Fibroblast of upper back skin (primary cell): ENCODE measurements around the gene GAS2L2.

Source experiments
- DNase-seq: peaks from one replicate; pipeline ENCODE4 v3.0.0-alpha.2; 2013

GAS2L2 gene

DNA sequence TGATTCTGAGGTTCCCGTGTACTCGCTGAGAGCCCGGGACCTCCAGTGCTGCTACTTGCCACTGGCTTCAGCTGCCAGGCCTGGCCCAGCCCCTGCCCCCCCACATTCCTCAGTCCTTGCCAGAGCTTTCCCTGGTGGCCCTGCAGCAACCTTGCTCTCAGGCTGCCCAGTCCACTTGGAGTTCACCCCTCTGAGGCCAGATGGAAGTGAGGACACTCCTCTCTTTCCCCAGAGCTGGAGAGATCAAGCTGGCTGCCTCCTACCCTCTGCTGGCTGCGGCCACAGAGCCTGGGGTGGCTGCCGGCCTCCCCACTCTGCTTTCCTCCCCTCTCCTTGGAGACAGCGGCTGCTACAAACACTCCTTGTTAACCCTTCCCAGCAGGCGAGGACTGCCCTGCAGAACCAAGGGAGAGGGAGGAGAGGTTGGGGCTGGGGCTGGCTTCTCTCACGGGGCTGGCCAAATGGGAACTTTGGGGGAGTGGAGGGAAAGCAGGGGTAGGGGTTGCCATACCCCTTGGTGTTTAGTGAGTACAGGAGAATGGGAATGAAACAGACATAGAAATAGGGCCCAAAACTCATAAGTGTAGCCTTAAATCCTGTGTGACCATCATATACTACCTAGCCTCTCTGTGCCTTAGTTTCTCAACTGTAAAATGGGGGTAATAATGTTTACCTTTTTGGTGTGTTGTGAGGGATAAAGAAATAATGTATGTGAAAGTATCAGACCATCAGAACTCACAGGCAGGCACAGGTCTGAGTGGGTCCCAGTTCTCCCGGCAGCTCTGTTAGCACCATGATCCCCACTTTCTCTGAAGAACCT, at the start of gene GAS2L2:
Gene GAS2L2 (minus strand): TSS at position 295 of the 820 bp plus-strand sequence. CDS start 389 bp downstream, outside the sequence.
- no peak for DNase-seq

DNA sequence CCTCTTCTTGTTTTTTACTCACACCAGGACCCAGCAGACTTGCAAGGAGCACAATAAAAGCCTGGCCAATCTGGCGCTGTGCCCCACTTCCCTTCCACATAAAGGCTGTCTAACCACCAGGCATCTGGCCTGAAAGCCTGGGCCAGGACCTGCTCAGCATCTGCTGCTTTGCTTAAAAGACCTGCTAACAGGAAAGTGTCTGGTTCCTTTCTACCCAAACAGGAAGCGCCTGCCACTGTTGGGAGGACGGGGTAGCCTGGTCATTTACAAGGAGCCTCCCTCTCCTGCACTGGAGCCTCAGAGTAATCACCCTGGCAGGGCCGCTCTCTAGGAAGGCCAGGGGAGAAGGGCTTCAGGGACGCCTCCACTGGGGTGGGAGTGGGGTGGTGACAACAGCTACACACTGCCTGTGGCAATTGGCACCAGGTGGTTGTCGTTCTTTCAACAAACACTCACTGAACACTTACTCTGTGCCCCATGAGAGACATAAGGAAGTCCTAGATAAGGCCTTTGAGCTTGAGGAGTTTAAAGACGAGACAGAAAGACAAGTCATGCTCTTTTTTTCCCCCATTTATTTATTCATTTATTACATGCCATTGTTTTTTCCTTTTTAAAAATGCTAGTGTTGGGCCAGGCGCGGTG, 48.7 kb upstream of the GAS2L2 start:
- DNase-seq = peak; percentile 58

DNA sequence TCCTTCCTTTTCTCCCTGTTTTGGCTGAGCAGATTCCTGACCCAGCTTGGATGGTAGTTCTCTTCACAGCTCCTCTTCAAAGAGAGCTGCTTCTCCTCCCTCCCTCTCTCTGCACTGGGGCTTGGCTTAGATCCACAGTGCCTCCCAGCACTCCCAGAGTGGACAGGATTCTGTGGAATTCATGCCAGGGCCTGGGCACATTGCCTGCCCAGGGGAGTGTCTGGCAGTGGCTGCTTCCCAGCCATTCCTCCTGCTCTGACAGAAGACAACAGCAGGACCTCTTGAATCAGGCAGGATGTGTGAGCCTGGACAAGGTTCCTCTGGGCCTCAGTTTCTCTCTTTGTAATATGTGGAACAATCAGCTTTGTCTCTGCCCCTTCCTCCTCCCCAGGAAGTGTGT, 46.9 kb upstream of the GAS2L2 start:
- DNase-seq = peak; percentile 54

DNA sequence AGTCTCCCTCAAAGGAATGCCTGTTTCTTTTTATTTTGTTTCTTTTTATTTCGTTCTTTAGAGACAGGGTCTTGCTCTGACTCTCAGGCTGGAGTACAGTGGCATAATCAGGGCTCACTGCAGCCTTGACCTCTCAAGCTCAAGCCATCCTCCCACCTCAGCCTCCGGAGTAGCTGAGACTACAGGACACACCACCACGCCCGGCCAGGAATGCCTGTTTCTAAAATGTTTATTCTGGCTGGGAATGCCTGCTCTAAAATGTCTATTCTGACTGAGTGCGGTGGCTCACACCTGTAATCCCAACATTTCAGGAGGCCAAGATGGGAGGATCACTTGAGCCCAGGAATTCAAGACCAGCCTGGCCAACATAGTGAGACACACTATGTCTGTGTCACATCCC, 44.9 kb upstream of the GAS2L2 start:
- no peak for DNase-seq

DNA sequence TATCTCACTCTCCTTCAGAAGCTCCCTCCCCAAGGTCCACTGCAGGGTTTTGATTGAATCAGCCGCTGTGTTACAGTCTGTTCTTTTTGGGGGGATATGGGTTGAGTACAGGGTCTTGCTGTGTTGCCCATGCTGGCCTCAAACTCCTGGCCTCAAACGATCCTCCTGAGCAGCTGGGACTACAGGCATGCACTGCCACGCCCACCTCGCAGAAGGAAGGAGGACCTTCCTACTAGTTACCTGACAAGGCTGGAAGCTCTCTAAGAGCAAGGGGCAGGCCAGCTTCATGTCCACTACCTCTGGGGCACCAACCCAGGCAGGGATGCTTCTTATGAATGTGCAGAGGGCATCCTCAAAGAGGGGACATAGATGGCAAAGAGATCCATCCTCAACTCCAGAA, 44.3 kb upstream of the GAS2L2 start:
- no peak for DNase-seq

DNA sequence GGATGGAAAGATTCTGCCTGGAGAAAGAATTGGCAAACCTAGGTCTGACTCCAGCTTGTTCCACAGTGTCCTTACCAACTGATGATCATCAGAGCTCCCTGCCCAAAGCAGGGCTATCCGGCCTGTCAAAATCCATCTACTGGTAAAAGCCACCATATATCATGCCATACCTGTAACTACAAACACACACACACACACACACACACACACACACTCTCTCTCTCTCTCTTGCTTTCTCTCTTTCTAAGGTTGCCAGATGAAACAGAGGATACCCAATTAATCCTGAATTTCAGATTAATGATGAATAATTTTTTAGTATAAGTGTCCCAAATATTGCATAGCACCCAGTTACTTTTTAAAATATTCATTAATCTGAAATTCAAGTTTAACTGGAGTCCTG, 43.9 kb upstream of the GAS2L2 start:
- DNase-seq = no peak

DNA sequence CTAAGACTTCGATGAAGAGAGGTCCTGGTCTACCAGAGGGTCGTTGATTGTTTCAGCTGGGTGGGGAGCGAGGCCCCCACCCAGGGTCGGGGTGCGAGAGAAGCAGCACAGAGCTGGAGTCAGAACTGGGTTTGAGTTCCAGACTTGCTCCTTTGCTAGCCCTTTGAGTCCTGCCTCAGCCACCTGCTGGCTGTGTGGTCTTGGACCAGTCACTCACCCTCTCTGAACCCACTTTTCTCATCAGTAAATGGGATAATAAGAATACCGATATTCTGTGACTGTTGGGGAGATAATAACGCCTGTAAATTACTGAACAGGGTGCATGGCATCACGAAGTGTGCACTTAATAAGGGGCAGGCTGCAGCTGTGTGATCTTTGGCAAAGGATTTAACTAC, 42.8 kb upstream of the GAS2L2 start:
- DNase-seq = no peak

DNA sequence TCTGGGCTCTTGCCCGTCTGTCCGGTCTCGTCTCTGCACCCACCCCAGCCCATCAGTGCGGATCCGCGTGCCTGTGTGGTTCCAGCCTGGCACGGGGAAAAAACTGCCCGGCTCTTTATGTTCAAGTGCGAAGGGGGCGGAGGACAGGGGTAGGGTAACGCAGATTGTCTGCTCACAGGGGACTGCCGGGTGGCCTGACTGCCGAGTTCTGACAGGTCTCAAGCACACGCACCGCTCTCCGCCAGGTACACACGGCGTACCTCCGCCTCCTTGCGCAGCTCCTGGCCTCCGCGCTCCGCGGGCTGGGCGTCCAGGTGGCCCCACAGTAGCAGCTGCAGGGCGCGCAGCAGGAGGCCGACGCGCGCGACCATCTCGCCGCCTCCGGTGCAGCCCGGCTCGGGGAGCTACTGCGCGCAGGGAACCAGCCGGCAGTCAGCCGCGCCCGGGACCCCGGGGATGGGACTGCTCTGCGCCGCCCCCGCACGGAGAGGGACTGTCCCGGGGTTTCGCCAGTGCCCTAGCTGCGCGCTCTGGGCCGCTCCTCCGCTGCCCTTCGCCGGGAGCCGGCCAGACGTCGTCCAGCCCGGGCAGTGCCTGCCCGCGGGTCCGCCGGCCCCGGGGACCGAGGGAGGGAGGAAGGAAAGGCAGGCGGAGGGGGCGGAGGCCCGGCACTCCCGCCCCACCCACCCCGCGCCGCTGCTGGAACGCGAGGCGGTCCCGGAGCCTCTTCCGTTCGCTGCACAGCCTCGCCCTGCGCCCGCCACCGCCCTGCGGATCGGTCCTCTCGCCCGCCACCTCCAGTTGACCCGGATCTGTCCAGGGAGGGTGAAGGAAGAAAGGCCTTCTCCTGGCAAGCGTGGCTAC, 42.2 kb upstream of the GAS2L2 start, which contains the start of gene MMP28:
Gene MMP28 (minus strand): TSS at position 635 of the 864 bp plus-strand sequence. CDS start 264 bp downstream, at position 371.
- DNase-seq = no peak

DNA sequence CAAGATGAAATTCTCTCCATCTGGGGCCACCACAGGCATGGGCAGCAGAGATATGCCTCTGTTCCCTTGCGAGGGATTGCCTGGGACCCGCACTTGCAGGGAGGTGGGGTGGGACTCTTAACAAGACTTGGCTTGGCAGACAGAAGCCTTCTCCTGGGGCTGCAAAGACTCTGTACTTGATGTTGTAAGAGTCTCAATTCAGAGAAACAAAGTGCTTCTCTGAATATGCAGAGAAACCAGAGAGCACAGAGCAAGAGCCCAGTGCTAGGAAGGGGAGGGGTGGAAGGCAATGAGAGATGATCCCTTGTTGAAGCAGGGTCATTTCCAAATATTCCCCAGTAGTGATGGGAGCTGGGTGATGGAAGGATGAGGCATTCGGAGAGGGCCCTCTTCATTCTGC, 40.2 kb upstream of the GAS2L2 start:
- no peak for DNase-seq

DNA sequence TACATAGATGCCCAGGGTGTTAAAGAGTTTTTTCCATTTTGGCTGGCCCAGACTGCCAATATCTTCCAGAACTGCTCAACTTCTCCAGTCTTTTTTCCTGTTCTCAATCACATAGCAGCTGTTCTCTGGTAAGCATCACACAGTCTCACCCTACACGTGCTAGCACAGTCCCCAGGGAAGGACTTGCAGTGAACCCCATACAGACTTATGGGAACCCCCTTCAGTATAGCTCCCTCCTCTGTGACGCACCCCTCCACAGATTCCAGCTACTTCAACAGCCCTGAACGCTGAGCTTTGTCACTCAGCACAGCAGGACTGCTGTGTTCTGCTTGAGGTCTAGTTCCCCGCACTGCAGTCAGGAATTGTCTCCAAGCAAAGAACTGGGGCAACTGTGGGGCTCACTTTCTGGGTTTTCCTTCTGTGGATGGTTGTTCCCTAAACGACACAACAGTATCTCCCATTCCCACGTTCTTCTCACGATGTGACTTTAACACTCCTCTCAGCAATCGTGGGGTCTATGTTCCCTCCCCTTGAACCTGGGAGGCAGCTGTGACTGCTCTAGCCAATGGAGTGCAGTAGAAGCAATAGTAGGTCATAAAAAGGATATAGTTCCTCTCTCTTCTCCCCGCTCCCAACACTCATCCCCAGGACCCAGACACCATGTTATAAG, 38.8 kb upstream of the GAS2L2 start:
- no peak for DNase-seq

DNA sequence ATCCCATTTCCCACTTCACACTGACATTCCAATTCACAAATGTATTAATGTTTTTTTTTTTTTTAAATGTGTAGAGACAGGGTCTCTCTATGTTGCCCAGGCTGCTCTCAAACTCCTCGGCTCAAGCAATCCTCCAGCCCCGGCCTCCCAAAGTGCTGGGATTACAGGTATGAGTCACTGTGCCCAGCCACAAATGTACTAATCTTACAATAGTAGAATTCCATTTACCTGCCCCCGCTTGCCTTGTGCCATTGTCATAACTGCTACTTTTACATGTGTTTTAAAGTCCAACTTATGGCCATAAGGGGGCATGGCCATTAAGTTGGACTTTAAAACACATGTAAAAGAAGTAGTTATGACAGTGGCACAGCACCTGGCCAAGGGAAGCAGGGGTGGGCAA, 37.8 kb upstream of the GAS2L2 start:
- DNase-seq = no peak

DNA sequence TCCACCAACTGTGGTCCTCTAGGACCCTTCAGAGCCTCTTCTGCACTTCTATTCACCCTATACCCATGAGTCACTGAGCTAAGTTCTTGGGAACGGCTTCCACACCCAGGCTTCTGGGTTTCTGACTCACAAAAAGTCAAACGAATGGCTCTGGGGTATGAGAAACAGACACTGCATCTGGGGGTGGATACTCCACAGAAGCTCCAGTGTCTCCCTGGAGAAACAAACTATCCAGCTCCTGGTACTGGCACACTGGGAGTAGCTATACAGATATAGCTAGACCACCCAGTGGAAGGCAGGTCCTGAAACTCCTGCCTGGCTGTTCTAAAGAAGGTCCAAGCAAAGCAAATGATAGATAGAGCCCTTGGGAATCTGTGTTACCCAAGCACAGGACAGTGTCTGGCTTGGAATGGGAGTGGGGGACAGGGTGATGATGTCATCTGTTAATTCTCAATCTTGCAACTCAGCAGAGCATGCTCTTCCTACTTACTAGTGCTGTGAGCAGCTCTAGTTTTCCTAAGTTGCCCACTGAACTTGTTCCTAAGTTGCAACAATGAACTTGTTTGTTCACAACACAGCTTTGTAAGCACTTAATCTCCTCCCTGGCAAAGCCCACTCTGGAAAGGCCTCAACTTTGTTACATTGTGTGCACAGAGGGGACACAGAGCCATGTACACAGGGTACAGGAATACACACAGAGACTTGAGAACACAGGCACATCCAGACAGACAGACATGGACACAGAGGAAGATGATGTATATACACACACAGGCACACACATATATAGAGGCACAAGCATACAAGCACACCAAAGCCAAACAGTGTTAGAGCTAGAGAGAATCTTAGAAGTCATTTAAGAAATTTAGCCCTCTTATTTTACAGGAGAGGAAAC, 35.7 kb upstream of the GAS2L2 start:
- peak; percentile 86 for DNase-seq

DNA sequence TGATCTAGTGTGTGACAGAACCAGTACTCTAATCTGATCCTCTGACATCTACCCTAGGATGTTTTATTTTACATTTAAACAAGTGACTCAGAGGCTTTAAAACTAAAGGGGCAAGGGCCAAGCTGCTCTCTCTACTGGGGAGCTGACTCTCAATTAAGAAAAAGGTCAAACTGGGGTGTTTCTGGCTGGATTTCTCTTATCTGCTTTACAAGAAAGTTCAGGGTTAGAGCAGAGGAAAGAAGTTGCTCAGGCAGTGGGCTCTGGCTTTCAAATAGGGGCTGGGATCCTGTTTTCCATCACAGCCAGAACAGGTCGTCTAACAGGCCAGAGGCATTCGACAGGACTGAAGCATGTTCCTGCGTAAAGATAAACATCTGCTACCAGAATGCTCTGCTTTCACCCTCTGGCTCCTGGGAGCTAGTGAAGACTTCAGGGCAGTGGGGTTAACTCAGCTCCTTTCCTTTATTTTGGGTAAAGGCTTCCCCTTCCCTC, 33.9 kb upstream of the GAS2L2 start:
- DNase-seq = no peak

DNA sequence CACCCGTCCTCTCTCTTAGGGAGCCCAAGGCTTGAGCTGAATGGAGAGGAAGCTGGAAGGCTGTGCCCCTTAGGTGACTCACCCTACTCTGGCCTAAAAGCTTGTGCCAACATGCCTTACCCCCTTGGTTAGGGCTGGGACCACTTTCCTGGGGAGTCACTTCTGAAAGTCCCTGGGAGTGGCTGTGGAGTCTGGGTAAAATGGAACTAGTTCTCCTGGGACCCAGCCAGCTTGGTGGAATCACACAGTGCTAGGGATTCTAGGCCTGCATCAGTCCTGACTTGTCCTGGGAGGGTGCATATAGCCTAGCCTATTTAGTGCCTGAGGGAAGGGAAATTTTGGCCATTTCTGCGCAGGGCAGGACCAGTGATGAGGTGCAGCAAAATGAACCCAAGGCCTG, 31.9 kb upstream of the GAS2L2 start:
- no peak for DNase-seq

DNA sequence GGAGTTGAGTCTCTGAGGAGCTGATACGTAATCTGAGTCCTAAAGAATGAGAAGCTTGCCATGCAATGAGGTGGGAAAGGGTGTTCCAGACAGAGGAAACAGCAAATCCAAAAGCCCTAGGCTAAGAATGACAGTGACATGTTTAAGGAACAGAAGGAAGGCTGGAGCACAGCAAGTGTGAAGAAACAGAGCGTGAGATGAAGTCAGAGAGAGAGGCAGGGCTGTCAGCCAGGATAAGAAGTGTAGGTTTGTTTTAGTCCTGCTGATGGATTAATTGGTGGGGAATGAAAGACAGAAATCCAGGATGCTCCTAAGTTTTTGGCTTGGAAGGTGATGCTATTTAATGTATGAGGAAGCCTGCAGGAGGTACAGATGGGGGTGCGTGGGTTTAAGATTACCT, 27.9 kb upstream of the GAS2L2 start:
- no peak for DNase-seq

DNA sequence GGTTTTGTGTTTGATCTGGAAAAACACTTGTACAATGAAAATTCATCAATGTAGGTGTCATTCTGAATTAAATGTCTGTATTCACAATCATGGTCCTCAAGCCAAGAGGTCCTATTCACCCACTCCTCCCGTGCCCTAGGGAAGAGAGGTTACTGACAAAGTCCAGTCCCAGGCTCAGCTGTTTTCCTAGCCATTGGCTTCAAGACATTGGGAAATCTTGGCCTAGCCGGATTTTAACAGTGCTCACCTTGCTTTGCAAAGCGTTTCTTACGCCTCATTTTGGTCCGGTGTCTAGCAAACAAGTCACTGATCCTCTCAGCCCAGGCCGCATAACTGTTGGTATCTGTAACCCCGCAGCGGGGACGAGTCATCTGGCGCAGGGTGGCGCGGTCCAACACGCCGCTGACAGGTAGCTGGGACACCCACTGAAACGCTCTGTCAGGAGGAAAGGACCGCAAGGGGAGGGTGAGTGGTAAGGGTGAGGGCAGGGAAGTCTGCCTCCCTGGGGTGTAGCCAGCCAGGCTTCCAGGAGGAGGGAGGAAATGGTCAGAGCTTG, 25.7 kb upstream of the GAS2L2 start:
- no peak for DNase-seq

DNA sequence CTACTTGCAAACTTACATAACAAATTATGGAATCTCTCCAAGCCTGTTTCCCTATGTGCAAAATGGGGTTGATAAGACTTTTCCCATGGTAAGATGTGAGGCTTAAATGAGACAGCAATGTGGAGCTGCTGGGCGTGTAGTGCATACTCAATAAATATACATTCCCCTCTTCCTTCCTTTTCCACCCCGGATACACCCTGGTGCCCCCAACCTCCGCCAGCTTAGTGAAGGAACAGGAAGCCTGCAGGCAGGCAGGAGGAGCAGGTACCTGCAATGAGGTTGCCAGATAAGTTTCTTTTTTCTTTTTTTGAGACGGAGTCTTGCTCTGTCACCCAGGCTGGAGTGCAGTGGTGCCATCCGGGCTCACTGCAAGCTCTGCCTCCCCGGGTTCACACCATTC, 22.5 kb upstream of the GAS2L2 start:
- DNase-seq = no peak

DNA sequence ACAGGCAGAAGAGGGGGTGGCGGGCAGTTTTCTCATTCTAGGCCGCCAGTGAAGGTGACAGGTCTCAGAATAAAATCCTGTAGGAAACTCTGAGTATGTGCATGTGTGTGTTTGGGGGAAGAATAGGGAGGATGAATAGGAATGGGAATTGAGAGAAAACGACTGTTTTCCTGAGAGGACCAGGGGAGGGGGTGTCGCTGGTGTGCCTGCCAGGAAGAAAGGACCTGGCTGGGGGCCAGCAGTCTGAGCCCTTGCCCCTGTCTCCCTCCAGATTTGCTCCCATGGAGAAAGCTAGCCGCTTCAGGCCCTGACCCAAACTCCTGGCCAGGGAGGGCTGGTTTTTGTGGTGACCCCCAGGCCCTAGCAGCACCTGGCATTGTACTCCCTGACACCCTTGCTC, 22.0 kb upstream of the GAS2L2 start:
- no peak for DNase-seq

DNA sequence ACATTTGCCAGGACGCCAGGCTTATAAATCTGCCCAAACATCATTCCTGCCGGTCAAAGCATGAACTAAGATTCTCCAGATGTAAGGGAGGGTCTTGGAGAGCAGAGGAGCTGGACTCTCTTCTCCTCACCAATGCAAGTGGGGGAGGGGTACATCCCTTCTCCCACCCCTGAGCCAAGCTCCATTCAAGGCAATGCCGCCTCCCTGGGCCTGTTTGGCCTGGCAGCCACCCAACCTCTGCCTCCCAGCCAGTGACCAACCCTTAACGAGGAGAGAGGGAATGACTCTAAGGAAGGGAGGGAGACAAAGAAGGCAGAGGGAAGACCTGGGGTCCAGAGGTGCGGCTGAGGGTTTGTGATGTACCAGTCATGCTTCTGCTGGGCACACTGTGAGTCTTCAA, 21.5 kb upstream of the GAS2L2 start:
- peak; percentile 53 for DNase-seq

DNA sequence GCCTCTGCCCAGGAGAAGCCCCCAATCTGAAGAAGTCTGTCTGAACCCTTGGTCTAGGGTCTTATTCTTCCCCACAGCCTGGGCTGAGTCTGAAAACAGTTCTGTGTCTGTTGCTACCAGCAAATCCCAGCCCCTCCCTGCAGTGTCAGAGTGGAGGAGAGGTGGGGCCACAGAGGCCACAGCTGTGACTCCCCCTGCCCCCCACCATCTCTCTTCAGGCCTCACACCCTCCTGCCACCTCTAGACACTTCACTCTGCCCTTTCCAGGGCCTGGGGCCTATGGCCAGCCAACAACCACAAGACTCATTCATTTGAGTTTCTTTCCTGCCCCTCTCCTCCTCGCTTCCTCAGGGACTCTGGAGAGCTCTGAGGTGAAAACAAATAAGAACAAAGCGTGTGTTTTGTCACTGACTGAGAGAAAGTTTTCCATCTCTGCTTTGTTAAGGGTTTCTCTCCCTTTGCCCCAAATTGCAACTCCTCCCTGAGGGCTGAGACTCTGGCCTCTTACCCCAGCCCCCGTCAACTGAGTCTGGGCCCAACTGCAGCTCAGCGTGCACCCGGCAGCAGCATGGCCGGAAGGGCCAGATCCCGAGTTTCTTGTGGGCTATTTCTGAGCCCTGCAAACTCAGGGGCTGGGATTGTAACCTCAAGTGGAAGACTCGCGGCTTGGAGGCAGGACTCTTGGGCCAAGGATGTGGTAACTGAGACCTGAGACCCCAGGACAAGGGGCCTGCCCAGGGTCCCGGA, 20.8 kb upstream of the GAS2L2 start:
- DNase-seq = no peak

DNA sequence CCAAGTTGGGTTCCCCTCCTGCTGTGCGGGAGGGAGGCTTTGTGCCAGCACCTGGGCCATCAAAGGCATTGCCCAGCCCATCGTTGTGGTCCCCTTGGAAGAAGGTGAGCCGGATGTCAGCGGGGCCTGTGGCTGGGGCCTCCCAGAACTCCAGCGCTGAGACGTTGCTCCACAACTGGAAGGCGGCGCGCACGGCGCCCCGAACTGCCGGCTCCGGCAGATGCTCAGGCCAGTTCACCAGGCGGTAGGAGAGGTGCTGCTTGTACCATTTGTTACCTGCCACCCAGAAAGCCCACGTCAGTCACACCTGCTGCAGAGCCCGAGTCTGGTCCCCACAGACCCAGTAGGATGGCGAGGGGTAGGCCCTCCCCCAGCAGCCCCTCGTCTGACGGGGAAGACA, 20.1 kb upstream of the GAS2L2 start:
- DNase-seq = no peak
